Tibial artery (tissue), 4 donors: Measurements from ENCODE around the gene PAX2.

Experiments used
- DNase-seq, 2 donors: peaks; one replicate each; pipeline ENCODE4 v3.0.0-alpha.2; 2019
- H3K27ac ChIP-seq, 2 donors: fragments of 200-600 bp; sonication (generic) in 1 of 2; 1 replicate in 1 of 2; 2 replicates in 1 of 2; pipeline ENCODE4 v1.5.1; 2018 to 2019; ENCODE audit warnings: mild to moderate bottlenecking in 1 of 2
- H3K27me3 ChIP-seq, 2 donors: fragments of 200-600 bp; sonication (generic) in 1 of 2; one replicate each; pipeline versions ENCODE4 v1.5.1 to v1.6.0; 2016 to 2019
- H3K36me3 ChIP-seq, 3 donors: fragments of 200-600 bp; sonication (generic) in 2 of 3; one replicate each; pipeline ENCODE4 v1.5.1; 2016 to 2019; ENCODE audit warnings: mild to moderate bottlenecking in 2 of 3
- H3K4me1 ChIP-seq, 4 donors: fragments of 200-600 bp; sonication (generic) in 2 of 4; 1 replicate in 3 of 4; 2 replicates in 1 of 4; pipeline ENCODE4 v1.5.1; 2016 to 2019
- H3K4me3 ChIP-seq, 2 donors: fragments of 200-600 bp; sonication (generic) in 1 of 2; 1 replicate in 1 of 2; 2 replicates in 1 of 2; pipeline ENCODE4 v1.5.1; 2018 to 2019; ENCODE audit warnings: mild to moderate bottlenecking in 2 of 2
- H3K9me3 ChIP-seq, 3 donors: fragments of 200-600 bp; sonication (generic) in 1 of 3; one replicate each; pipeline ENCODE4 v1.5.1; 2016 to 2019
- intact Hi-C: fragments of 100-400 bp; cut with DNase I; formaldehyde crosslinking; loops from one replicate; pipeline ENCODE4 v1.15.0; 2023; ENCODE audit warnings: low total_unique reads
- TF ChIP-seq, protein P1 (sequence below), 2 experiments: fragments of 200-600 bp in 1 of 2; fragments of 450-650 bp in 1 of 2; IDR thresholded peaks; one replicate each; pipeline ENCODE4 v1.5.1; 2017 to 2019; ENCODE audit warnings: antibody characterized with exemption in 2 of 2, mild to moderate bottlenecking in 1 of 2, moderate library complexity in 1 of 2

PAX2 gene

DNA sequence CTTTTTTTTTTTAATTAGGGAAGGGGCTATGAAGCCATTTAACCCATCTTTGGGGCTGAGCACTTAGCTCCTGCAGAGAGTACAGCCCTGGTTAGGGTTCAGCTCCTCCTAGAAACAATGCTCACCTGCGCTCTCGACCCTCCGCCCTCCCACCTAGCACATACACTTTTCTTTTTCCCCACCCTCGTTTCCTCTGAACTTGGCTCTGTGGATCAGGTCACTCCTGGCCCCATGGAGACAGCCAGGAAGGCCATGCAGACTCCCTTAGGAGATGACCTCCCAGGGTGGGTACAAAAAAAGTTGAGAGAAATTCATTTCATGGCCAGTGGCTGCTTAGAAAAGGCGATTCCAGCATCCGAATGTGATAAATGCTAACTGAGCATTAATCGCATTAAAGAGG lies 15.8 kb downstream of the PAX2 start:
- intact Hi-C loops: no loop called here
- Histone ChIP-seq H3K27me3 (peaks cover 0 to 71% of the 10 kb centered on the region in 2 donors), H3K27ac (no peak overlapping the region), H3K4me1 (no peaks in the 10 kb centered on the region), H3K9me3 (no peaks in the 10 kb centered on the region), H3K36me3 (no peaks in the 10 kb centered on the region), H3K4me3 (no peak overlapping the region)
- no peak for DNase-seq
- TF ChIP-seq, protein P1, sequence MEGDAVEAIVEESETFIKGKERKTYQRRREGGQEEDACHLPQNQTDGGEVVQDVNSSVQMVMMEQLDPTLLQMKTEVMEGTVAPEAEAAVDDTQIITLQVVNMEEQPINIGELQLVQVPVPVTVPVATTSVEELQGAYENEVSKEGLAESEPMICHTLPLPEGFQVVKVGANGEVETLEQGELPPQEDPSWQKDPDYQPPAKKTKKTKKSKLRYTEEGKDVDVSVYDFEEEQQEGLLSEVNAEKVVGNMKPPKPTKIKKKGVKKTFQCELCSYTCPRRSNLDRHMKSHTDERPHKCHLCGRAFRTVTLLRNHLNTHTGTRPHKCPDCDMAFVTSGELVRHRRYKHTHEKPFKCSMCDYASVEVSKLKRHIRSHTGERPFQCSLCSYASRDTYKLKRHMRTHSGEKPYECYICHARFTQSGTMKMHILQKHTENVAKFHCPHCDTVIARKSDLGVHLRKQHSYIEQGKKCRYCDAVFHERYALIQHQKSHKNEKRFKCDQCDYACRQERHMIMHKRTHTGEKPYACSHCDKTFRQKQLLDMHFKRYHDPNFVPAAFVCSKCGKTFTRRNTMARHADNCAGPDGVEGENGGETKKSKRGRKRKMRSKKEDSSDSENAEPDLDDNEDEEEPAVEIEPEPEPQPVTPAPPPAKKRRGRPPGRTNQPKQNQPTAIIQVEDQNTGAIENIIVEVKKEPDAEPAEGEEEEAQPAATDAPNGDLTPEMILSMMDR (IDR thresholded peaks at IDR 0.05): no peak

DNA sequence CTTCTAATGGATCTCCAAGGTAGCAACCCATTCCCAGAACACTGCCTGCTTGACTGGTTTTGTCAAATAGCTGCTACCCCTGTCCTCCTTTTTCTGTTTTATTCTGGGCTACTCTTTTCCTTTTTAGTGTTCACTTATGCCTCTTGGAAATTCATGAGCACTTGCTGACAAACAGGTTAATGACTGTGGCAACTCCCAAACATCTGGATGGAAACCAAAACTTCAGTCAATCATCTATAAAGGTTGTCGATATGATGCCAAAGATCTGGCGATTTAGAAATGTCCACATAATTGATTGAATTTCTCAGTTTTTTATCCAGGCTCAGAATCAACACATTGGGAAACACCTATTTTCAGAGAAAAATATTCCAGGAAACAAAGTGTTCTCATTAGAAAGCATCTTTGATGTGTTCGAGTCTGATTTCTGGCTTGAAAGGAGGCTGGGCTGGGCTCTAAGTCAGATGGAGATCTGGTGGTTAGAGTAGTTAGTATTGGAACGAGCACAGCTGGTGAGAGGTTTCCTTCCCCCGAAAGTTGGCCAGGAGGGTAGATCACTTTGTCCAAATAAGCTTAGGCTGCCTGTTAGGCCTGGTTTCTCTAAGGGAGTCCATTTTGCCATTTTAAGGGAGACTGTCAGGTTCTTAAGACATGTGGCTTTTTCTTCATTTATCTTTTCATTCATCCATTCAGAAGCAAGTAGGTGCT lies 17.8 kb downstream of the PAX2 start:
- DNase-seq: no peak
- intact Hi-C loops: no loop called here

DNA sequence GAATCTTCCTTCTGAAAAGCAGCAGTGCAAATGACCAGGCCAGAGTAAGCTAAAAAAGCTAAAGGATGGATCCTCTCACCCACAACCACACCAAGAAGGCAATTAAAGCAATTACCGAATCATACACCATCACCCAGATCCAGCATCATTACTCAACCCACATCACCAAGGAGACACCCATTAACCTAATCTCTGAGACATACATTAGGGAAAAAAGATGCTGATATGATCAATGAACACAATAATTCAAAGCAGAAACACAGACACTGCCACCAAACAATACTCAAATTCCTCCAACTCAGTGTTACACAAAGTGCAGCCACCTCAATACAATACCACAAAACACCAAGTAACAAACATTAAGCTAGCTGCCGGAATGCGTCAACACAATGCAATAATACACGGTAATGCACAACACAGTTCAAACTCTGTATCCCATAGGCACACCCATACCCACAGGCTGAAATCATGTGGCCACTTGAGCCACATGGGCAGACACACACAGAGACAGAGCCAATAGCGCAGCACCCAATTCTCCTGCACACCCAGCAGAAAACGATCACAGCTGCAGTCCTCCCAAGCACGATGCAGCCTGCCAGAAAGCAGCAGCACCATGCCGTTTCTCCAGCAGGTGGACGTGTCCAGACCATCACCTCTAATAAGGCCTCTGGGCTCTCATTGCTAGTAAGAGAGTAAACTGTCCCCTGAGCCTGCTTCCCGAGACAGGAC lies 21.5 kb downstream of the PAX2 start:
- intact Hi-C loops: no loop called here
- TF ChIP-seq, protein P1 (IDR thresholded peaks at IDR 0.05): no peak
- no peaks in the 10 kb centered on the region for H3K4me1 ChIP-seq
- H3K27me3 ChIP-seq: peaks cover 0 to 47% of the 10 kb centered on the region in 2 donors
- no peak overlapping the region for H3K27ac ChIP-seq
- no peaks in the 10 kb centered on the region for H3K36me3 ChIP-seq
- no peaks in the 10 kb centered on the region for H3K9me3 ChIP-seq
- H3K4me3 ChIP-seq: no peak overlapping the region
- DNase-seq: no peak

More for the DNA sequence above, 17.8 kb downstream of the PAX2 start:
- TF ChIP-seq, protein P1 (IDR thresholded peaks at IDR 0.05): no peak
- Histone ChIP-seq H3K27me3 (peaks cover 0 to 66% of the 10 kb centered on the region in 2 donors), H3K36me3 (no peaks in the 10 kb centered on the region), H3K4me3 (no peak overlapping the region), H3K4me1 (no peaks in the 10 kb centered on the region), H3K27ac (no peak overlapping the region), H3K9me3 (no peaks in the 10 kb centered on the region)

DNA sequence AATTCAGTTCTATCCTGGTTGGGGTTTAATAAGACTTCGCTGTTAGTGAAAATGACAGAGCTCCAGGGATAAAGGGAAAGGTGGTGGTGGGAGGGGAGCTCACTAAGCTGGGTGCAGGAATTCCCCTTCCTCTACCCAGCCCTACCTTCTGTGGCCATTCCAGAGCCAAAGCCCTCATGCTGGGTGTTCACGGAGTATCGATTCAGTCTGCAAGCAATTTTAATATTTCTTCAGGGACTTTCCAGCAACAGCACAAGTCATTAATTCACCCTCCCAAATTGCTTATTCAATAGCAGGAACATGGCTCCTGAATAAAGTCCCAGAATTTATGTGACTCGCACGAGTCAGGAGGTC lies 22.0 kb downstream of the PAX2 start:
- TF ChIP-seq, protein P1 (IDR thresholded peaks at IDR 0.05): no peak
- intact Hi-C loops: no loop called here
- Histone ChIP-seq H3K36me3 (no peaks in the 10 kb centered on the region), H3K27me3 (peaks cover 0 to 52% of the 10 kb centered on the region in 2 donors), H3K4me3 (no peak overlapping the region), H3K9me3 (no peaks in the 10 kb centered on the region), H3K27ac (no peak overlapping the region), H3K4me1 (no peaks in the 10 kb centered on the region)
- DNase-seq: no peak

DNA sequence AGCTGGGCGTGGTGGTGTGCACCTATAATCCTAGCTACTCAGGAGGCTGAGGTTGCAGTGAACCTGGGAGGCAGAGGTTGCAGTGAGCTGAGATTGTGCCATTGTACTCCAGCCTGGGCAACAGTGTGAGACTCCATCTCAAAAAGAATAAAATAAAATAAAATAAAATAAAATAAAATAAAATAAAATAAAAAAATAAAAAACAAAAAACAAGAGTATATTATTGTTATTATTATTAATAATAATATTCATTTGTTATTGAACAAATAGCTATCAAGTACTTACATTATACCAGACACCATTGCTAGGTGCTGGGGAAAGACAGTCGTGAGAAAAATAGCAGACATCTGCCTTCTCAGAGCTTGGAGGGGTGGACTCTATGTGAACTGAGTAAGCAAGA lies 24.1 kb downstream of the PAX2 start:
- Histone ChIP-seq H3K9me3 (no peaks in the 10 kb centered on the region), H3K4me3 (no peak overlapping the region), H3K27ac (no peak overlapping the region), H3K36me3 (no peaks in the 10 kb centered on the region), H3K4me1 (no peaks in the 10 kb centered on the region), H3K27me3 (peaks cover 0 to 55% of the 10 kb centered on the region in 2 donors)
- TF ChIP-seq, protein P1 (IDR thresholded peaks at IDR 0.05): no peak
- intact Hi-C loops: no loop called here
- DNase-seq: no peak
